NCI-H2196 treated with DMSO at 0.1 percent for 48 hours (cell line): ENCODE measurements around the gene ZNF689.
A peak's percentile ranks its signal among the peaks of the same experiment; 100 is the strongest.

ENCODE experiments used
- DNase-seq: peaks from one replicate; lab custom pipeline; 2025; ENCODE audit not compliant: unreplicated experiment; lab: John Stamatoyannopoulos, UW

ZNF689 gene

GRCh38 chr16:30566531-30566930 lies 43.7 kb downstream of the ZNF689 start:
- no peak for DNase-seq

GRCh38 chr16:30565984-30566383 lies 44.2 kb downstream of the ZNF689 start:
- no peak for DNase-seq

GRCh38 chr16:30565526-30565925 lies 44.7 kb downstream of the ZNF689 start:
- DNase-seq: no peak

GRCh38 chr16:30562021-30562420 lies 48.2 kb downstream of the ZNF689 start:
- DNase-seq: no peak

GRCh38 chr16:30561089-30561816 lies 48.9 kb downstream of the ZNF689 start:
- no peak for DNase-seq

GRCh38 chr16:30559690-30560089 lies 50.5 kb downstream of the ZNF689 start:
- DNase-seq: no peak

- DNase-seq: no peak
Measured at GRCh38 chr16:30558789-30559377, 51.3 kb downstream of the ZNF689 start.

- peak; percentile 96 for DNase-seq
Measured at GRCh38 chr16:30557957-30558788, 52.0 kb downstream of the ZNF689 start, which contains the start of gene ZNF764. Gene ZNF764 (minus strand): TSS chr16:30558374. CDS start chr16:30558182, 192 bp downstream.

GRCh38 chr16:30557707-30557956 lies 52.6 kb downstream of the ZNF689 start:
- no peak for DNase-seq

GRCh38 chr16:30556125-30556473 lies 54.1 kb downstream of the ZNF689 start:
- DNase-seq: no peak

GRCh38 chr16:30555315-30556124 lies 54.7 kb downstream of the ZNF689 start:
- DNase-seq: no peak

- DNase-seq: no peak
Measured at GRCh38 chr16:30554557-30555314, 55.5 kb downstream of the ZNF689 start.

- no peak for DNase-seq
Measured at GRCh38 chr16:30553393-30553899, 56.7 kb downstream of the ZNF689 start.

- no peak for DNase-seq
Measured at GRCh38 chr16:30552956-30553355, 57.2 kb downstream of the ZNF689 start.
